Measurements from ENCODE around the gene RNF144B.

RNF144B gene

DNA sequence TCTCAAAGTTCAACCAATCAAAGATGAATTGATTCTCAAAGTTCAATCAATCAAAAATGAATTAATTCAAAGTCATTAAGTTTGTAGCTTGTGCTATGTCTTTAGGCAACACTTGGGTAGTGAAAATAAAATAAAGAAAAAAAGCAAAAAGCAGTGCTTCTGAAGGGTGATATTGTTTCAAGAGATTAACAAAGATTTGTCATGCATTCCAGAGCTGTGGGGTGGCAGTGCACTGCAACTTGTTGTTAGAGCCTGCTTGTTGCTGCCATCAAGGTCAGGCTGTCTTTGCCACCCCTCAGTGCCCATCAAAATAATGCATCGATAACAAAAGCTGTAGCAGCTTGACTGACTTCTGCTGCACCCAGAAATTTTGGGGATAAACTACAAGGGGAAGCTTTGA is 128.6 kb downstream of the RNF144B start:
- no peak for FAIRE-seq

Data from TTC549 (cell line).